ENCODE measurements around the gene SLCO4A1. TPM values are rescaled to one million over a fixed set of nuclear protein-coding genes. Genes with fewer than 3 reads are reported as not detected.
A peak's percentile ranks its signal among the peaks of the same experiment; 100 is the strongest.

The SLCO4A1 gene
- total RNA-seq, 1 donor from 2014 or later = 160 TPM

DNA sequence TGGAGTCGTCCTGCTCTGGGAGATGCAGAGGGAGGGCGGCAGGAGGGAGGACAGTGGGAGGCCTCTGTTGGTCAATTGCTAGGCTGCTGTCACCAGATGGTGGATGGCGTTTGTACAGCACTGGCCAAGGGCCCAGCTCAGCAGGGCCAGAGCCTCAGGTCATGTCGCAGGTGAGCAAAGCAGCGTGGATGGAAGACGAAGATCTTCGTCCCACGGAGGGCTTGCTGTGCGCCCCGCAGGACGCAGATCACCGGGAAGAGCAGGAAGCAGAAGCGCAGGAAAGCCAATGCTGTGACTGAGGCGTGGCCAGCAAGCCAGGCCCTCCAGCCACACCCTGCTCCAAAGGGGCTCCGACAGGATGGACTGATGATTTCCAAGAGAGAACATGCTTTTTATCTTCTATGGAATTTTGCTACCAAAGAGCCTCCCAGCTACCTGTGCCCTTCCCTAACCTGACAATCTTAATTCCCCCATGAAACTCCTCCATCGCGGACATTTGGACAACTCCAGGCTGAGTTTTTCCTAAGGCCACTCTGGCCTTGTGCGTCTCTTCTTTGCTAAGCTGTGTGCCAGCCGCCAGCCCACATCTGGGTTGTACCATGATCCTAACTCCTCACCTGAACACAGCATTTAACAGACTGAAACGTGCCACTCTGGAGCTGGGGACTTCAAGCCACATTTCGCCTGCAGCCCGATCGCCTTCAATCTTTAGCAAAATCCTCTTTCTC is 3.5 kb upstream of the SLCO4A1 start:
- TF ChIP-seq, protein P1, sequence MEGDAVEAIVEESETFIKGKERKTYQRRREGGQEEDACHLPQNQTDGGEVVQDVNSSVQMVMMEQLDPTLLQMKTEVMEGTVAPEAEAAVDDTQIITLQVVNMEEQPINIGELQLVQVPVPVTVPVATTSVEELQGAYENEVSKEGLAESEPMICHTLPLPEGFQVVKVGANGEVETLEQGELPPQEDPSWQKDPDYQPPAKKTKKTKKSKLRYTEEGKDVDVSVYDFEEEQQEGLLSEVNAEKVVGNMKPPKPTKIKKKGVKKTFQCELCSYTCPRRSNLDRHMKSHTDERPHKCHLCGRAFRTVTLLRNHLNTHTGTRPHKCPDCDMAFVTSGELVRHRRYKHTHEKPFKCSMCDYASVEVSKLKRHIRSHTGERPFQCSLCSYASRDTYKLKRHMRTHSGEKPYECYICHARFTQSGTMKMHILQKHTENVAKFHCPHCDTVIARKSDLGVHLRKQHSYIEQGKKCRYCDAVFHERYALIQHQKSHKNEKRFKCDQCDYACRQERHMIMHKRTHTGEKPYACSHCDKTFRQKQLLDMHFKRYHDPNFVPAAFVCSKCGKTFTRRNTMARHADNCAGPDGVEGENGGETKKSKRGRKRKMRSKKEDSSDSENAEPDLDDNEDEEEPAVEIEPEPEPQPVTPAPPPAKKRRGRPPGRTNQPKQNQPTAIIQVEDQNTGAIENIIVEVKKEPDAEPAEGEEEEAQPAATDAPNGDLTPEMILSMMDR (IDR thresholded peaks at IDR 0.05) = no peak
- H3K4me1 ChIP-seq = peaks cover 9 to 20% of the 10 kb centered on the region in 2 donors
- H3K36me3 ChIP-seq = no peaks in the 10 kb centered on the region
- H3K27me3 ChIP-seq = peaks cover 9% of the 10 kb centered on the region
- H3K4me3 ChIP-seq = no peak overlapping the region
- H3K9me3 ChIP-seq = no peaks in the 10 kb centered on the region
- no peak overlapping the region for H3K27ac ChIP-seq
- no peak for DNase-seq (ENCODE audit: low spot score in 2 of 2)
- intact Hi-C loops (cut with DNase I) = no loop called here

DNA sequence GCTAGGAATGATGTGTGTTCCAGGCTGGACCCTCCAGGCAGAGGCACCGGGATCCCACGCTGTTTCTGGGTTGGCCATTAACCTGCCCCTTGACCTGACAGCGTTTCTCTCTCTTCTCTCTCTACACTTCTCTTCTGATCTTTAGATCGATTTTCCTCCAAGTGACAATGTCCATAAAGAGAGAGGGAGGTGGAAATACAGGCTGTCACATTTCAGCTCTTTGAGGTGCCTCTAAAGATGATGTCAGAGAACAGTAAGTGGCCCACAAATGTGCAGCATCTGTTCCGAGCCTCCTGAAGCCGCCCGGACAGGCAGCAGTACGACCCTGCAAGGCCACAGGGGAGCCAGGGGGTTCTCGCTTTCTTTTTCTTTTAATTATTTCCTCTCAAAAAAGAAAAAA is 2.5 kb upstream of the SLCO4A1 start:
- H3K36me3 ChIP-seq = no peaks in the 10 kb centered on the region
- TF ChIP-seq, protein P1 (IDR thresholded peaks at IDR 0.05) = no peak
- H3K9me3 ChIP-seq = no peaks in the 10 kb centered on the region
- peaks cover 13% of the 10 kb centered on the region for H3K27me3 ChIP-seq
- intact Hi-C loops (cut with DNase I) = no loop called here
- no peak for DNase-seq (ENCODE audit: low spot score in 2 of 2)
- H3K4me1 ChIP-seq = peaks cover 9 to 20% of the 10 kb centered on the region in 2 donors
- H3K4me3 ChIP-seq = no peak overlapping the region
- no peak overlapping the region for H3K27ac ChIP-seq

DNA sequence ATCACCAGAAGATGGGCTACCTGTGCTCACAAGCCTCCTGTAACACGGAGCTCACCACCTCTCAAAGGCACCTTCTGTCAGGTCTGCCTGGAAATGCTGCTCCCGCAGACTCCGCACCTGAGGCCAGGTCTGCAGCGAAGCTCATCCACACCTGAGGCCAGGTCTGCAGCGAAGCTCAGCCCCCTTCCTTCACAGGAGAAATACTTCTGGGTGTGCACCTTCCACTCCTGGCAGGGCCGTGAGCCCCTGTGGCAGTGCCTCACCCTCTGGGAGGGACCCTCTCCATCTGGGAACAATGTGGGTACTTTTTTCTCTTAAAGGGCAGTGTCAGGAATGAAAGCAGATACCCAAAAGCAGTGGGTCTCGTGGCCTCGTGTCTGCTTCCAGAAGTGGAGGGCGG is 1.4 kb upstream of the SLCO4A1 start:
- no peak for DNase-seq (ENCODE audit: low spot score in 2 of 2)
- intact Hi-C loops (cut with DNase I) = no loop called here
- H3K27me3 ChIP-seq = peaks cover 13% of the 10 kb centered on the region

DNA sequence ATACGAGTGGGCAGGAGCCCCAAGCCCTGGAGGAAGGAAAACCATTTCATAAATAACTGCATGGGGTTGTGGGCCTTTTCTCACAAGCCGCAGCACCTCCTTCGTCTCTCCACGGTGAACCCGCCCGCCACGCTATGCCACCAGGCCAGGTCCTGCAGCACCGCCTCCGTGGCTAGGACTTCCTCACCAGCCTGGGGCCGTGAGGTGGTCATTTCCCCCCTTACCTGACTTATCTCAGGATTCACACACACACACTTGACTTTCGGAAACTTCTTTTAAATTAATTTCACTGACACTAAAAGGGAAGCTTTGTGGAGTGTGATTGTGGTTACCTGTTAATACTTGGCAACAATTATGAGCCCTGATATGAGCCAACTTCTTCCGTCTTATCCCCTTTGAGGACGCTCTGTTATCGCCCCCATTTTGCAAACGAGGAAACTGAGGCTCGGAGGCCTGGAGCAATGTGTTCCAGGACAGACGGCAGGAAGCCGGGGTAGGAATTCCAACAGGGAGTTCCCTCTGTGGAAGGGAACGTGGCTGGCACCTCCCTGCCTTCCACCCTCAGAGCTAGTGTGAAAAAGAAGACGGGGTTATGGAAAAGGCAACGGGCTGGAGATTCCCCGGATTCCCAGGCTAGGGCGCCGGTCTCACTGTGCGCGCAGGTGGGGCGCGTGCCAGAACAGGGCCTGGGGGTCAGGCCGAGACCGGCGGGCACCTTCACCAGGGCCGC is 817 bp upstream of the SLCO4A1 start:
- Histone ChIP-seq H3K27ac (peak overlapping the region in 1 of 2 donors; percentile 48), H3K36me3 (no peaks in the 10 kb centered on the region), H3K4me1 (peaks cover 9 to 20% of the 10 kb centered on the region in 2 donors), H3K4me3 (peak overlapping the region; percentile 61 to 71), H3K9me3 (no peaks in the 10 kb centered on the region), H3K27me3 (peaks cover 13% of the 10 kb centered on the region)
- DNase-seq (ENCODE audit: low spot score in 2 of 2) = no peak
- TF ChIP-seq, protein P1 (IDR thresholded peaks at IDR 0.05) = no peak
- intact Hi-C loops (cut with DNase I) = no loop called here

More for the DNA sequence above, 1.4 kb upstream of the SLCO4A1 start:
- no peak overlapping the region for H3K27ac ChIP-seq
- no peaks in the 10 kb centered on the region for H3K9me3 ChIP-seq
- TF ChIP-seq, protein P1 (IDR thresholded peaks at IDR 0.05) = no peak
- no peak overlapping the region for H3K4me3 ChIP-seq
- H3K4me1 ChIP-seq = peaks cover 9 to 20% of the 10 kb centered on the region in 2 donors
- H3K36me3 ChIP-seq = no peaks in the 10 kb centered on the region

DNA sequence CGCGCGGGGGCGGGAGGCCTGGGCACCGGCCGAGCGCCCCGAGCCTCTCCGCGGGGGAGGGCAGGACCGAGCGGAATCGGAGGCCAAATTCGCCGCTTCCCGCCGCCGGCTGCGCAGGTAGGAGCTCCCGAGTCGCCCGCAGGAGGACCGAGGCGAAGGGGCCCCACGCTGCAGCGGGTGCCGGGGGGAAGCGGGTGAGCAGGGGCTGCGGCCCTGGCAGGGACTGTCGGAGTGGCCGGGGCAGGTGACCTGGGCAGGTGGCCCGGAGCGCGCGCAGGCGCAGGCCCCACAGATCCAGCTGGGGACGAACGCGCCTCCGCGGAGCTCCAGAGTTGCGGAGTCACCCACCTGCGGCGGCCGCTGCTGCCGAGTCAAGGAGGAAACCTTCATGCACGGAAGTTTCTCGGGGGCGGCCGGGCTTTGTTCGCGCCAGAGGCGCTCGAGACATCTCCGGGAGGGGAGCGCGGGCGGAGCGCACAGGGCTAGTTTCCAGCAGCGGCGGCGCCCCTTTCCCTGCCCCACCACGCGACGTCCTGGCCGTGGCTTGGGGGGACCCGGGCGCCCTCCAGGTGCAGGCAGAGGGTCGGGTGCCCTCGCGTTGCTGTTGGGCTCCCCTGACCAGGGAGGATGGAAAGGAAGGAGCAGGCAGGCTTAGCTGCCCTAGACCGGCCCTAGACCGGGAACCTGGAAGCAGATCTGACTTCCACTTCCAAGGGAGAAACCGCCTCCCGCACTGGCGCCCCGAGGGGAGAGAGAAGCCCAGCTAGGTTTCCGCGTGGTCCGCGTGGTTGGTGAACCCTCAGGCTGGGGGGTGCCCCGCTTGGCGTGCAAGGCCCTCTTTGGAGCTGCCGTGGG is 590 bp downstream of the SLCO4A1 start:
- DNase-seq (ENCODE audit: low spot score in 2 of 2) = no peak
- no peaks in the 10 kb centered on the region for H3K36me3 ChIP-seq
- H3K4me1 ChIP-seq = peaks cover 9 to 20% of the 10 kb centered on the region in 2 donors
- H3K4me3 ChIP-seq = peak overlapping the region; percentile 61 to 71
- H3K27me3 ChIP-seq = peaks cover 13% of the 10 kb centered on the region
- TF ChIP-seq, protein P1 (IDR thresholded peaks at IDR 0.05) = no peak
- intact Hi-C loops (cut with DNase I) = no loop called here
- H3K27ac ChIP-seq = no peak overlapping the region
- H3K9me3 ChIP-seq = no peaks in the 10 kb centered on the region

All from ascending aorta (tissue), 2 donors.